Prostate gland (tissue), 2 donors: ENCODE data around the gene CCDC183. TPM values are rescaled to one million over a fixed set of nuclear protein-coding genes. Genes with fewer than 3 reads are reported as not detected.

Experiments used
- DNase-seq: peaks from one replicate; pipeline ENCODE4 v3.0.0-alpha.2; 2019; ENCODE audit warnings: low spot score
- H3K27ac ChIP-seq, 2 donors: fragments of 200-600 bp; sonication (generic); 2 replicates each; pipeline ENCODE4 v1.5.1; 2017 to 2019
- H3K27me3 ChIP-seq: fragments of 200-600 bp; sonication (generic); replicated peaks from 2 replicates; pipeline ENCODE4 v1.5.1; 2019; ENCODE audit not compliant: insufficient read depth
- H3K36me3 ChIP-seq, 2 donors: fragments of 200-600 bp; sonication (generic); 1 replicate in 1 of 2; 2 replicates in 1 of 2; pipeline versions ENCODE4 v1.5.1 to v1.8.1; 2017 to 2019
- H3K4me1 ChIP-seq: fragments of 200-600 bp; sonication (generic); replicated peaks from 2 replicates; pipeline ENCODE4 v1.5.1; 2019
- H3K4me3 ChIP-seq, 2 donors: fragments of 200-600 bp; sonication (generic); 2 replicates each; pipeline ENCODE4 v1.5.1; 2017 to 2019
- H3K9me3 ChIP-seq: fragments of 200-600 bp; sonication (generic); 2 replicates; pipeline ENCODE4 v1.5.1; 2017
- POLR2A ChIP-seq: fragments of 450-650 bp; IDR thresholded peaks from one replicate; pipeline ENCODE4 v1.6.1; 2016; ENCODE audit warnings: antibody characterized with exemption, mild to moderate bottlenecking
- POLR2AphosphoS5 ChIP-seq: sonication (generic); formaldehyde crosslinking; IDR thresholded peaks from one replicate; pipeline ENCODE4 v1.6.1; 2017; ENCODE audit warnings: antibody characterized with exemption
- WGBS: methylation state at CpG from one replicate; pipeline ENCODE4 v1.1.5; 2018; 5-methylcytosine and 5-hydroxymethylcytosine counted together
- intact Hi-C: fragments of 100-400 bp; cut with DNase I; formaldehyde crosslinking; loops from one replicate; pipeline ENCODE4 v1.14.2; 2022
- total RNA-seq, 2 donors: library from RNA; depleted of rRNA; stranded (reverse); fragments of >200 nt; gene quantifications; one replicate each; pipeline ENCODE4 v1.1.0, GENCODE V29; 2016
- TF ChIP-seq, protein P1 (sequence below), 4 experiments: fragments of 200-600 bp in 2 of 4; fragments of 450-650 bp in 2 of 4; sonication (generic) in 2 of 4; IDR thresholded peaks; 1 replicate in 3 of 4; 2 replicates in 1 of 4; pipeline ENCODE4 v1.5.1; 2016 to 2019; ENCODE audit warnings: antibody characterized with exemption in 4 of 4, mild to moderate bottlenecking in 2 of 4, moderate library complexity in 2 of 4

CCDC183 gene
- total RNA-seq, 2 donors from 2014 or later: 9.5 to 45.0 TPM

DNA sequence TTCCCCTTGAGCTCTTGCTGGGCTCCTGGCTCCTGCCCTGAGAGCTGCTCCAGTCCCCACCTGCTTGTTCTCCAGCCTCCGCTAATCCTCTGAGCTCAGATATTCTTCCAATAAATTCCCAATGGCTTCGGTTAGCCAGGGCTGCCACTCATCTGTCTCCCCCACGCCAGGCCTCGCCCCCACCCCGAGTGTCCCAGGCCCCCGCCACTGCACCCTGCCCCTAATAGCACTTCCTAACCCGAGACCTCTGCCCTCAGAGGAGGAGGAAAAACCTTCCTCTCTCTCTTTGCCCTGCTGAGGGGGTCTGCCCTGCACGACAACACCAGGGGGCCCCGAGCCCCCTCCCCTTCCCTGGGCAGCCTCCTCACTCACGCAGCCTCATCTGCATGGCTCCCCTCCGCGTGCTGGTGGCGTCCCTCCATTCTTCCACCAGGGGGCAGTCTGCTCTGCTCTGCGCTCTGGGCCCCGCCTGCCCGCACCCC, 26.4 kb upstream of the CCDC183 start:
- Histone ChIP-seq H3K9me3 (no peaks in the 10 kb centered on the region), H3K4me3 (no peak overlapping the region), H3K4me1 (no peaks in the 10 kb centered on the region), H3K36me3 (no peaks in the 10 kb centered on the region), H3K27ac (no peak overlapping the region), H3K27me3 (no peaks in the 10 kb centered on the region)
- intact Hi-C loops: no loop called here
- TF ChIP-seq, protein P1, sequence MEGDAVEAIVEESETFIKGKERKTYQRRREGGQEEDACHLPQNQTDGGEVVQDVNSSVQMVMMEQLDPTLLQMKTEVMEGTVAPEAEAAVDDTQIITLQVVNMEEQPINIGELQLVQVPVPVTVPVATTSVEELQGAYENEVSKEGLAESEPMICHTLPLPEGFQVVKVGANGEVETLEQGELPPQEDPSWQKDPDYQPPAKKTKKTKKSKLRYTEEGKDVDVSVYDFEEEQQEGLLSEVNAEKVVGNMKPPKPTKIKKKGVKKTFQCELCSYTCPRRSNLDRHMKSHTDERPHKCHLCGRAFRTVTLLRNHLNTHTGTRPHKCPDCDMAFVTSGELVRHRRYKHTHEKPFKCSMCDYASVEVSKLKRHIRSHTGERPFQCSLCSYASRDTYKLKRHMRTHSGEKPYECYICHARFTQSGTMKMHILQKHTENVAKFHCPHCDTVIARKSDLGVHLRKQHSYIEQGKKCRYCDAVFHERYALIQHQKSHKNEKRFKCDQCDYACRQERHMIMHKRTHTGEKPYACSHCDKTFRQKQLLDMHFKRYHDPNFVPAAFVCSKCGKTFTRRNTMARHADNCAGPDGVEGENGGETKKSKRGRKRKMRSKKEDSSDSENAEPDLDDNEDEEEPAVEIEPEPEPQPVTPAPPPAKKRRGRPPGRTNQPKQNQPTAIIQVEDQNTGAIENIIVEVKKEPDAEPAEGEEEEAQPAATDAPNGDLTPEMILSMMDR (IDR thresholded peaks at IDR 0.05): peak in 2 of 4 experiments; percentile 11 to 18
- TF ChIP-seq POLR2A: no peak
- no peak for DNase-seq
- WGBS: 21% methylated on average over 16 of the region's 16 CpGs

DNA sequence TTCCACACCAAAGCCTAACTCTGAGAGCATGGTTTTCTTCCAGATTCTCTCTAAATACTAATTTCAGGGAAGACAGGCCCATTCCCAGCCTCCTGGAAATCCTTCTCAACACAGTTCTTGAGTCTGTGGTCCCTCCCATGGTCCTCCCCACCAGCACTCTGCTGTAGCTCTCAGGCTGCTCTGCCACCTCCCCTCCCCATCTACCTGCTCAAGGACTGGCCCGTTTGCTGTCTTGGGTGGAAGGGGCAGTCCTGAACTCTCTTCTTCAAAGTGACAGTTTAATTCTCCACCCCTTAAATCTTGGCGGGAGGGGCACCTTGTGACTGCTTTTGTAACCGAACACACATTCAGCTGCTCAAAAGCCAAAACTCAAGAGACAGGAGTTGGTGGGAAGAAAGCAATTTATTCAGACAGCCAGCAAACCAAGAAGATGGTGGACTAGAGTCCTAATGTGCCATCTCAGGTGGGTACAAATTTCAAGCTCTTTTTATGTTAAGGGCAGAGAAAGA, 24.2 kb upstream of the CCDC183 start:
- Histone ChIP-seq H3K36me3 (no peaks in the 10 kb centered on the region), H3K27ac (no peak overlapping the region), H3K27me3 (no peaks in the 10 kb centered on the region), H3K9me3 (no peaks in the 10 kb centered on the region), H3K4me3 (no peak overlapping the region), H3K4me1 (no peaks in the 10 kb centered on the region)
- WGBS: 63% methylated on average over 3 of the region's 3 CpGs
- intact Hi-C loops: no loop called here
- TF ChIP-seq POLR2A (no peak), POLR2AphosphoS5 (no peak)
- TF ChIP-seq, protein P1 (IDR thresholded peaks at IDR 0.05): no peak
- DNase-seq: no peak

DNA sequence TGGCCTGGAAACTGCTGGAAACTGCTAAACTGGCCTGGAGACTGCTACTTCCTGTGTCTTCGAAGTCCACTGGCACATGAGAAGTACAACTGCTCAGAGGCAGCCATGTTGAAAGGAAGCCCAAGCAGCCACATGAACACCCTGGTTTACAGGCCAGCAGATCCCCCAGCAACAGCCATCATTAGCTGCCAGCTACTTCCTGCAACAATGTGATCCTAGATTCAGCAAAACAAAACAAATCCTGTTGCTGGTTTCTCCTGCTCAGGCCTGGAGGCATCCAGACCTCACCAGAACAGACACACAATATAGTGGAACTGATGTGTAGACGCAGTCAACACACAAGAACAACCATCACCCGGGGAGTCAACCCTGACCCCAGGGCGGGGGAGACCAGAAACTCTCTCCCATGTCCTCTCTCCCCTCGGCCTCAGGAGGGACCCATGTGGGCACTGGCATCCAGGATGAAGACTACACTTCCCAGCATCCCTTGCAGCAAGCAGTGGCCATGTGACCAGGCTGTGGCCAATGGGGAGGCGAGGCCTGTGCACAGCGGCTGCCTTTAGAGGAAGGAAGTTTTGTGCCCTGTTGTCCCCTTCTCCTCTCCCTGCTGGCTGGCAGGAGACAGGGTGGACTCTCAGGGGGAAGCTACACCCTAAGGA, 22.6 kb upstream of the CCDC183 start:
- no peaks in the 10 kb centered on the region for H3K27me3 ChIP-seq
- H3K9me3 ChIP-seq: no peaks in the 10 kb centered on the region
- intact Hi-C loops: no loop called here
- TF ChIP-seq, protein P1 (IDR thresholded peaks at IDR 0.05): no peak
- no peak for TF ChIP-seq POLR2AphosphoS5
- TF ChIP-seq POLR2A: no peak
- no peak overlapping the region for H3K4me3 ChIP-seq
- WGBS: 100% methylated on average over 2 of the region's 7 CpGs
- no peak overlapping the region for H3K27ac ChIP-seq
- H3K4me1 ChIP-seq: no peaks in the 10 kb centered on the region
- DNase-seq: no peak
- no peaks in the 10 kb centered on the region for H3K36me3 ChIP-seq

DNA sequence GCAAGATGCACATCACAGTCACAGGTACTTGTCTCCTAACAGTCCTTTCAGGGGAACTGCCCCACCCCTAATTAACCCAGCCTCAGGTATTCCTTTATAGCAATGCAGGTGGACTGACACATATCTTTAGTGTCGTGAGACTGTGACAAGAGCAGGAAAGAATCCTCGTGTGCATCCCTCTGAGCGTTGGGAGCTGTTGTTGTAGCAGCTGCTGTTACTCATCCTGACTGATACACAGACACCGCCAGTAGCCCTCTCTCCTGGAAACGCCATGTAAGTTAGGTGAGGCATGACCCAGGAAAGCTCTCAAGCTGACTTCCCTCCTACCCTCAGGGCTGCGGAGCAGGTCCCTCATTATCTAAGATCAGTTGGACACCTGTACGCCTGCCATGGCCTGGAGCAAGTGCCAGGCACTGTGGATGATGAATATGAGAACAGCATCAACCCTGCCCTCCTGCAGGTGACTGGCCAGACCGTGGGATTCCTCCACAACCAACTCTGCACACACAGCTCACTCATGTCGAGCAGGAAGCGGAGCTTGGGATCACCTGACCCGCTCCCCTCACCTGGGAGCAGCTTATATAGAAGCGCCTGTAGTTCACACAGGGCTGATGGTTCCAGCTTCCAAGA, 21.6 kb upstream of the CCDC183 start:
- Histone ChIP-seq H3K27me3 (no peaks in the 10 kb centered on the region), H3K4me1 (no peaks in the 10 kb centered on the region), H3K36me3 (no peaks in the 10 kb centered on the region), H3K9me3 (no peaks in the 10 kb centered on the region), H3K4me3 (no peak overlapping the region), H3K27ac (no peak overlapping the region)
- WGBS: 79% methylated on average over 8 of the region's 12 CpGs
- DNase-seq: no peak
- no peak for TF ChIP-seq POLR2AphosphoS5
- TF ChIP-seq POLR2A: no peak
- TF ChIP-seq, protein P1 (IDR thresholded peaks at IDR 0.05): no peak
- intact Hi-C loops: no loop called here

DNA sequence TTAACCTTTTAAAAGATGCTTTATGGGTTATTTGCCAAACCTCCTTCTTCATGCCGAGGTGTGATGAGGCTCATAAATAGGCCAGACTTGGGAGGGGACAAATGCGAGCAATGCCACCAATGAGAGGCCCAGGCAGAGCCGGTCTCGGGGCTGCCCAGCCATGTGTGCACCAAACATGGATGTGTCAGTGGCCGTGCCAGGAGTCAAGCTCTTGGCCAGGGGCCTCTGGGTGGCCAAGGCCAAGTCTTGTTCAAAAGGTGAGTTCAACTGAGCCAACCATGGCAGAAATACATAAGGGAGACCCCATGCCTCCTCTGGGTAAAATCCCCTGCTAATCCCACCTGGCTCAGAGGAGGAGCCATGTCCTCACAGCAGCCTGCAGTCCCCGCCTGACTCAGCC, 20.9 kb upstream of the CCDC183 start:
- H3K36me3 ChIP-seq: no peaks in the 10 kb centered on the region
- no peak for DNase-seq
- H3K27ac ChIP-seq: no peak overlapping the region
- intact Hi-C loops: no loop called here
- no peak overlapping the region for H3K4me3 ChIP-seq
- H3K4me1 ChIP-seq: no peaks in the 10 kb centered on the region
- H3K27me3 ChIP-seq: no peaks in the 10 kb centered on the region
- H3K9me3 ChIP-seq: no peaks in the 10 kb centered on the region
- TF ChIP-seq POLR2AphosphoS5 (no peak), POLR2A (no peak)
- TF ChIP-seq, protein P1 (IDR thresholded peaks at IDR 0.05): no peak
- WGBS: 83% methylated on average over 6 of the region's 6 CpGs
